HepG2 (cell line): ENCODE results near the gene TBX3.

Source experiments
- AKAP8 ChIP-seq: sonication (generic); formaldehyde crosslinking; IDR thresholded peaks from 2 replicates; pipeline ENCODE4 v1.5.1; 2020; ENCODE audit warnings: mild to moderate bottlenecking, missing genetic modification reagents
- CBFB ChIP-seq: sonication (generic); formaldehyde crosslinking; IDR thresholded peaks from 2 replicates; pipeline ENCODE4 v1.4.0; 2020; ENCODE audit warnings: missing genetic modification reagents
- CHD4 ChIP-seq: fragments of 200-600 bp; sonication (generic); IDR thresholded peaks from 2 replicates; pipeline ENCODE4 v1.7.0; 2017; ENCODE audit warnings: mild to moderate bottlenecking, low read length, borderline replicate concordance
- CTCF ChIP-seq: sonication (generic); formaldehyde crosslinking; IDR thresholded peaks from 2 replicates; pipeline ENCODE4 v1.5.0; 2020; ENCODE audit warnings: mild to moderate bottlenecking, missing genetic modification reagents, moderate library complexity
- HDAC6 ChIP-seq: fragments of 200-600 bp; sonication (generic); IDR thresholded peaks from 2 replicates; pipeline ENCODE4 v1.7.0; 2017; ENCODE audit warnings: mild to moderate bottlenecking, antibody characterized with exemption, low read length, low read depth
- HOXA7 ChIP-seq: sonication (generic); formaldehyde crosslinking; IDR thresholded peaks from 2 replicates; pipeline ENCODE4 v1.8.1; 2022; ENCODE audit warnings: mild to moderate bottlenecking, missing genetic modification reagents, moderate library complexity
- MAFF ChIP-seq: IDR thresholded peaks from 2 replicates; pipeline ENCODE4 v1.6.1; 2011; ENCODE audit warnings: low read depth, low read length, improper control_type of control experiment
- MTA1 ChIP-seq: sonication (generic); formaldehyde crosslinking; IDR thresholded peaks from 2 replicates; pipeline ENCODE4 v1.4.0; 2020; ENCODE audit warnings: missing genetic modification reagents, mild to moderate bottlenecking, borderline replicate concordance
- PHF5A ChIP-seq: IDR thresholded peaks from one replicate; pipeline ENCODE4 v1.6.1; 2018; ENCODE audit warnings: low read depth, missing genetic modification reagents; ENCODE audit not compliant: unreplicated experiment
- RXRB ChIP-seq: IDR thresholded peaks from 2 replicates; pipeline ENCODE4 v1.6.1; 2016; ENCODE audit warnings: borderline replicate concordance, missing genetic modification reagents, missing compliant biosample characterization
- SNRNP70 ChIP-seq: fragments of 200-400 bp; formaldehyde crosslinking; IDR thresholded peaks from 2 replicates; pipeline ENCODE4 v1.6.1; 2017; ENCODE audit warnings: mild to moderate bottlenecking, low read depth, low read length, moderate library complexity
- ZBTB21 ChIP-seq: sonication (generic); formaldehyde crosslinking; IDR thresholded peaks from 2 replicates; pipeline ENCODE4 v1.4.0; 2020; ENCODE audit warnings: missing genetic modification reagents
- ZNF274 ChIP-seq: sonication (generic); formaldehyde crosslinking; IDR thresholded peaks from 2 replicates; pipeline ENCODE4 v1.5.1; 2020; ENCODE audit warnings: mild to moderate bottlenecking, missing genetic modification reagents
- ZSCAN31 ChIP-seq: sonication (generic); formaldehyde crosslinking; IDR thresholded peaks from 2 replicates; pipeline ENCODE4 v1.5.0; 2020; ENCODE audit warnings: low read depth, mild to moderate bottlenecking, missing genetic modification reagents

GRCh38 chr12:114684870-114685273 is 897 bp upstream of the TBX3 start:
- no peak for TF ChIP-seq SNRNP70
- TF ChIP-seq MAFF, result no peak
- TF ChIP-seq CTCF (CRISPR knock-in tag), result no peak
- no peak; the same call in 1 of the 2 replicates for TF ChIP-seq CHD4
- TF ChIP-seq PHF5A (CRISPR knock-in tag), result no peak
- TF ChIP-seq AKAP8 (CRISPR knock-in tag), result 0 out of 2 replicates have a peak, but pooled peaks have one; percentile 20
- TF ChIP-seq CBFB (CRISPR knock-in tag), result no peak
- TF ChIP-seq MTA1 (CRISPR knock-in tag), result no peak
- TF ChIP-seq HDAC6, result no peak
- TF ChIP-seq RXRB (CRISPR knock-in tag), result no peak
- TF ChIP-seq ZSCAN31 (CRISPR knock-in tag), result no peak
- TF ChIP-seq ZBTB21, result no peak
- TF ChIP-seq ZNF274 (CRISPR knock-in tag), result no peak
- no peak for TF ChIP-seq HOXA7
